Dendritic cell treated with granulocyte-macrophage colony-stimulating factor and Interleukin-4, amounts not matched to agents 40 ng/mL and 50 ng/mL, for 4 days (primary cell): ENCODE results near the gene CRACR2B.

Source experiments
- H3K27ac Mint-ChIP-seq: one replicate; pipeline ENCODE4 v1.8.0; 2022; ENCODE audit warnings: mild to moderate bottlenecking, mixed read lengths
- H3K27me3 Mint-ChIP-seq: one replicate; pipeline ENCODE4 v1.8.0; 2022; ENCODE audit warnings: mild to moderate bottlenecking, mixed read lengths
- H3K36me3 Mint-ChIP-seq: one replicate; pipeline ENCODE4 v1.8.0; 2022; ENCODE audit warnings: low read depth, mixed read lengths
- H3K4me1 Mint-ChIP-seq: one replicate; pipeline ENCODE4 v1.8.0; 2022; ENCODE audit warnings: low read depth, mixed read lengths
- H3K4me3 Mint-ChIP-seq: one replicate; pipeline ENCODE4 v1.8.0; 2022; ENCODE audit warnings: mild to moderate bottlenecking, moderate library complexity, mixed read lengths
- H3K9me3 Mint-ChIP-seq: one replicate; pipeline ENCODE4 v1.8.0; 2022; ENCODE audit warnings: mixed read lengths
- intact Hi-C: fragments of 100-400 bp; cut with micrococcal nuclease; formaldehyde crosslinking; loops from one replicate; pipeline ENCODE4 v1.15.0; 2022

CRACR2B gene

GRCh38 chr11:827897-828192 lies at the start of gene CRACR2B:
TSS of gene CRACR2B (plus strand) at chr11:827919. CDS start at chr11:828608, 689 bp downstream.
- Mint-ChIP-seq H3K9me3 (no peaks in the 10 kb centered on the region), H3K27me3 (peaks cover 63% of the 10 kb centered on the region), H3K4me1 (peaks cover 55% of the 10 kb centered on the region), H3K36me3 (peaks cover 28% of the 10 kb centered on the region), H3K4me3 (peak within 1 kb of the TSS; percentile 74), H3K27ac (peak within 1 kb of the TSS; percentile 42)
- intact Hi-C loops: no loop called here

DNA sequence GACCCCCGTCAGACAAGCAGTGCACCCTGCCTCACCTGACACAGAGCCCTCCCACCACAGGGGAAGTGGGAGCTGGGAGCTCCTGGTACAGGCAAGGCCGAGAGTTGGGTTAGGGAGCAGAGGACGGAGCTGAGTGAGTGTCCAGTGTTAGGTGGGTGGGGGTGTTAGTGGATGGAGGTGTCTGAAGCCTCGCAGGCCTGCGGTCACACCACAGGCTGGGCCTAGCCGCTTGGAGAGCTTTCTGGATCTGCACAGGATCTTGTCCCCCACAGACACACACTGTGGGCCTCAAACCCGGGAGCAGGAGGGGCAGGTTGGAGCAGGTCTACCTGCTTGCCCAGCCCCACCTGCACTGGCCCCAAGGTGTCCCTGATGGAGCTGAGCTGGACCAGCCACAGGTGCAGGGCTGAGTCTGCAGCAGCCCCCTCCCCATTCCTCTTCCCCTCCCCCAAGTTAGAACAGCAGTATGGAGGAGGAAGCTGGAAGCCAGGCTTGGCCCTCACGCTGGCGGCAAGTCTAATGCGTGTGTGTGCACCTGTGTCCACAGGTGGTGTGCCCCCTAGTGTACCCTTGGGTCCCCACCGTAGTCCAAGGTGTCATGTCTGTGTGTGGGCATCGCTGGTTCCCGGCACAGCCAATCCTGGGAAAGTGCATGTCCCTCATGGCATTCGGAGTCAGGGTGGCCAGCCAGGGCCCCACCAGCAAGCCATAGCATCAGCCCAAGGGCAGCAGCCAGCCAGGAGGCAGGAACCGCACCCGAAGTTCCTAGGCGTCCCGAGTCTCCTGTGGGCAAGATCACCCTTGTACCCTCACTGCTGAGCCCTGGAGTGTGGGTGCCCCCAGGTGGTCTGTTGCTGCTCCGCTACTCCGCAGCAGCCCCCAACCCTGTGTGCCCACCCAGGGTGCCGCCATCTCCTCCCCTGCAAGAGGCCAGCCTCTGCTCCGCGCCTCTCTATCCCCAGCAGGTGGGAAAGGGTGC lies 48.5 kb upstream of the CRACR2B start:
- peaks cover 59% of the 10 kb centered on the region for H3K4me1 Mint-ChIP-seq
- H3K27me3 Mint-ChIP-seq: peaks cover 15% of the 10 kb centered on the region
- H3K36me3 Mint-ChIP-seq: peaks cover 44% of the 10 kb centered on the region
- intact Hi-C loops: no loop called here
- no peak overlapping the region for H3K4me3 Mint-ChIP-seq
- H3K27ac Mint-ChIP-seq: no peak overlapping the region
- no peaks in the 10 kb centered on the region for H3K9me3 Mint-ChIP-seq

- H3K4me3 Mint-ChIP-seq: no peak overlapping the region
- peaks cover 36% of the 10 kb centered on the region for H3K36me3 Mint-ChIP-seq
- no peaks in the 10 kb centered on the region for H3K9me3 Mint-ChIP-seq
- H3K27me3 Mint-ChIP-seq: peaks cover 15% of the 10 kb centered on the region
- H3K4me1 Mint-ChIP-seq: peaks cover 52% of the 10 kb centered on the region
- intact Hi-C loops: no loop called here
- H3K27ac Mint-ChIP-seq: no peak overlapping the region
These were observed 47.7 kb upstream of the CRACR2B start for GRCh38 chr11:779955-780532.

GRCh38 chr11:782264-783174 lies 45.2 kb upstream of the CRACR2B start:
- intact Hi-C loops: no loop called here
- peaks cover 22% of the 10 kb centered on the region for H3K27me3 Mint-ChIP-seq
- no peaks in the 10 kb centered on the region for H3K9me3 Mint-ChIP-seq
- H3K27ac Mint-ChIP-seq: no peak overlapping the region
- peaks cover 34% of the 10 kb centered on the region for H3K4me1 Mint-ChIP-seq
- no peak overlapping the region for H3K4me3 Mint-ChIP-seq
- peaks cover 28% of the 10 kb centered on the region for H3K36me3 Mint-ChIP-seq

DNA sequence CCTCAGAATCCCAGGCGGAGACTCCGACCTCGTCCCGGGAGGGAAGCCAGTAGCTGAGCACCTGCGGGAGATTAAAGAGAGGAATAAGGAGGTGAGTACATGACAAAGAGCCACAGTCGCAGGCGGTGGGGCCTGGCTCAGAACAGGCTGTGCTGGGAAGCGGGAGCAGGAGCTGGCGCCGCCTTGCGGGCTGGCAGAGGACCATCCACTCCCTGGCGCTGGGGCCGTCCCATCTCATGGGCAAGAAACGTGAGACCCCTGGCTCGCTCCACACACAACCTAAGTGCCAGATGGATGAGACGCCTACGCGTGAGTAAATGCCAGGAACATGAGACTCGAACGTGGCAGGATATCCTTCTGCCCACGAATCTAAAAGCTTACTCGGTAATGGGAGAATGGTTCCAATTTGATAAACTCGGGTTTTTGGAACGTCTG lies 44.1 kb upstream of the CRACR2B start:
- Mint-ChIP-seq H3K27me3 (peaks cover 32% of the 10 kb centered on the region), H3K27ac (no peak overlapping the region), H3K36me3 (peaks cover 27% of the 10 kb centered on the region), H3K4me3 (no peak overlapping the region), H3K9me3 (no peaks in the 10 kb centered on the region), H3K4me1 (peaks cover 28% of the 10 kb centered on the region)
- intact Hi-C loops: no loop called here

- intact Hi-C loops: no loop called here
- H3K27me3 Mint-ChIP-seq: peaks cover 52% of the 10 kb centered on the region
- peaks cover 7% of the 10 kb centered on the region for H3K4me1 Mint-ChIP-seq
- H3K4me3 Mint-ChIP-seq: no peak overlapping the region
- no peak overlapping the region for H3K27ac Mint-ChIP-seq
- H3K9me3 Mint-ChIP-seq: no peaks in the 10 kb centered on the region
- peaks cover 18% of the 10 kb centered on the region for H3K36me3 Mint-ChIP-seq
These were observed 41.3 kb upstream of the CRACR2B start for GRCh38 chr11:786235-787083.

DNA sequence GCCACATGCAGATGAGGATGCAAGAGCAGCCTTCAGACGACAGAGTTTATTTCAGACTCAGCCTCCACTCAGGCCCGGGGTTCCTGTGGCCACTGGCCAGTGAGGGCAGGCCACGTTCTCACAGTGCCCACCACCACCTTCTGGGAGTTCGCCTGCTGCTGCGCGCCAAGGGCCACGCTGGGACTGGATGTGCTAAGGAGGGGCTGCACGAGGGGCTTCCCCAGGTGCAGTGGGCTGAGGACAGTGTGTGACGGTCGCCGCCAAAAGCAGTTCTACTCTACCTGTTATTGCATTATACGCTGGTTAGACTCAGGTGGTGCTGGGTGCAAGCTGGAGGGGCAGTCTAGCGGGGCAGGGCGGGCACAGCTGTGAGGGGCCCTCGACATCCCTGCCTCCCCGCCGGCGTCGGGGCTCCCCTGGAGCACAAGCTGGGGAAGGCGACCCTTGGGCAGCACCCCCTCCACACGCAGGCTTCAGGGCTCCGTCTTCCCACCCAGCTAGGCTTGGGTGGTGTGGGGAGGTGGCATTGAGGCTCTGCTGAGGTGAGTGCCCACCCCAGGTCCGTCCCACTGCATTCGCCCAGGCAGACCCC lies 40.5 kb upstream of the CRACR2B start:
- Mint-ChIP-seq H3K27ac (no peak overlapping the region), H3K4me3 (no peak overlapping the region), H3K9me3 (no peaks in the 10 kb centered on the region), H3K36me3 (peaks cover 25% of the 10 kb centered on the region), H3K4me1 (peaks cover 7% of the 10 kb centered on the region), H3K27me3 (peaks cover 46% of the 10 kb centered on the region)
- intact Hi-C loops: no loop called here

GRCh38 chr11:788009-788640 lies 39.6 kb upstream of the CRACR2B start:
- no peak overlapping the region for H3K4me3 Mint-ChIP-seq
- peaks cover 7% of the 10 kb centered on the region for H3K4me1 Mint-ChIP-seq
- H3K27ac Mint-ChIP-seq: no peak overlapping the region
- no peaks in the 10 kb centered on the region for H3K9me3 Mint-ChIP-seq
- H3K36me3 Mint-ChIP-seq: peaks cover 34% of the 10 kb centered on the region
- intact Hi-C loops: no loop called here
- H3K27me3 Mint-ChIP-seq: peaks cover 43% of the 10 kb centered on the region

- H3K27me3 Mint-ChIP-seq: peaks cover 37% of the 10 kb centered on the region
- no peak overlapping the region for H3K27ac Mint-ChIP-seq
- no peaks in the 10 kb centered on the region for H3K4me1 Mint-ChIP-seq
- no peak overlapping the region for H3K4me3 Mint-ChIP-seq
- no peaks in the 10 kb centered on the region for H3K9me3 Mint-ChIP-seq
- peaks cover 39% of the 10 kb centered on the region for H3K36me3 Mint-ChIP-seq
- intact Hi-C loops: no loop called here
These were observed 38.5 kb upstream of the CRACR2B start for GRCh38 chr11:788953-789940.

- H3K4me3 Mint-ChIP-seq: no peak within 1 kb of the TSS
- intact Hi-C loops: no loop called here
- H3K27ac Mint-ChIP-seq: no peak within 1 kb of the TSS
- H3K36me3 Mint-ChIP-seq: peaks cover 45% of the 10 kb centered on the region
- H3K27me3 Mint-ChIP-seq: peaks cover 37% of the 10 kb centered on the region
- H3K9me3 Mint-ChIP-seq: no peaks in the 10 kb centered on the region
- peaks cover 4% of the 10 kb centered on the region for H3K4me1 Mint-ChIP-seq
These were observed 37.8 kb upstream of the CRACR2B start, which contains the start of gene CEND1 for GRCh38 chr11:789943-790342. TSS of gene CEND1 (minus strand) at chr11:790090. CDS start at chr11:788576, 1,514 bp downstream.

DNA sequence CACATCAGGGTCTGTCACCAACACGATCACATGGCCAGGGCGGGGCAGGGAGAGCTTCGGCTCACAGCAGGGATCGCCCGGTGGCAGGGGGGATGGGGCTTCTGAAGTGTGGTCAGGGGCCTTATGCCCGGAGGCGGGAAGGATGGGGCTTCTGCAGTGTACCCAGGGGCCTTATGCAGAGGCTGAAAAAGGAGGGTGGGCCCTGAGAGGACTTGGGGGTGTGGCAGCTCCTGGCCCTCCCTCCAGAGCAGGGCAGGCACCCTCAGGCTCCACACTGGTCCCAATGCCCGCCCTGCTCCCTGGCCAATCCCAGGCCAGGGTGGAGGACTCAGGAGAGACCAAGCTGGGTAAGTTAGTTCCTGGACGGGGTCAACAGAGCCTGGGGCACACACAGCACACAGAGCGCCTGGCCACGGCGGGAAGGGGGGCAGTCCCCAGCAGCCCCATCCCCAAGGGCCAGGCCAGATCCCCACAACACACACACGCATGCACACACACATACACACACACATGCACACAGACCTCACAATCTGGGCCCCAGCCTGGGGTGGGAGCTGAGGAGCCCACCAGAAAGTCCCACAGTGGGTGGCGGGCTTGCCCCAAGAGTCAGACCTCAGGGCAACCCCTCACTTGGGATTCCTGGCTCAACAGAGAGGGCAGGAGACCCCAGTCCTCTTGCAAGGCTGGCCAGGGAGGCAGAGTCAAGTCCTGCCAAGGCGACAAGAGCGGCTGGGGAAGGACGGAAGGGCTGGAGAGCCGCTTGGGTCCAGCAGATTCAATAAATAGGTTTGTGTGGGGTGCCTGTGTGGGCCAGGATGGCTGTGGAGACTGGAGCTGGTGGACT lies 36.8 kb upstream of the CRACR2B start:
- peaks cover 37% of the 10 kb centered on the region for H3K27me3 Mint-ChIP-seq
- H3K4me3 Mint-ChIP-seq: no peak overlapping the region
- intact Hi-C loops: no loop called here
- H3K9me3 Mint-ChIP-seq: no peaks in the 10 kb centered on the region
- H3K27ac Mint-ChIP-seq: no peak overlapping the region
- H3K36me3 Mint-ChIP-seq: peaks cover 45% of the 10 kb centered on the region
- H3K4me1 Mint-ChIP-seq: peaks cover 14% of the 10 kb centered on the region
